WTC11 (cell line): ENCODE measurements around the gene AVEN.

Source experiments
- SMAD4 ChIP-seq: sonication (generic); formaldehyde crosslinking; IDR thresholded peaks from 2 replicates; pipeline ENCODE4 v1.8.0; 2022; ENCODE audit warnings: mild to moderate bottlenecking, missing genetic modification reagents
- TF ChIP-seq, protein P1 (sequence below): sonication (generic); formaldehyde crosslinking; IDR thresholded peaks from 2 replicates; pipeline ENCODE4 v1.8.1; 2023; ENCODE audit warnings: mild to moderate bottlenecking, missing genetic modification reagents, moderate library complexity

DNA sequence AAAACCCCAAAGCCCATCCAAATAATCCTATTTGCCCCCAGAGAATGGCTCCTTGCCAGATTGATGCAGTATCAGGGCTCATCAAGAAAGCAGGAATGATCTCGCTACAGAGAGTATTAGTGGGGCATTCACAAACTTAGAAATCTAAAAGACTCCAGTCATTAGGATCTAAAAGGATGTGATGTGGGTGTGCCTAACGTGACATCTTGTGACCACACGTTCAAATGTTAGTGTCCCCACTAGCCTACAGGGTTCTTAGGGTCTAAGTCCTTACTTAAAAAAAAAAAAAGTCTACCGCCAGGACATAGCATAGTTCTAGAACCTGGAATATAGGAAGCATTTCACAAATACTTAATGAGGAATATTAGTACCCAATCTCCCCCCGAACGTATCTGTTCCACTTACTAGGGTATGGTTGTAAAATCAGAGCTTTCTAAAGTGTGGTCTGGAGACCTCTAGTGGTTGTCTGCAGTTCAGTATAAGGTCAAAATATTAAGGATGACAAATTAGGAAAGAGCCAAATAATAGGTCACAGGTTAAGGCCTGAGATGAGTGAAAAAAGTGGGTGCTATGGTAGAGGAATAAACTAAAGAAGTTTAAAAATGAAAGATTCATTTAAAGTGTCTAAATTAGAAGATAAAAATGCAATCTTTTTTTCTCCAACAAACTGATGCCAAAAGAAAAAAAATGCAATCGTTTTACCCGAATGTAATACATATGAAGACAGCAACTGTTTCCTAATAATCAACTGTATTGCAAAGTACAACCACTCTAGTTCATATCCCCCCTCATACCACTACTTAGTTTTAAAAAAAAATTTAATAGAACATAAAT, 75.0 kb downstream of the AVEN start:
- TF ChIP-seq, protein P1, sequence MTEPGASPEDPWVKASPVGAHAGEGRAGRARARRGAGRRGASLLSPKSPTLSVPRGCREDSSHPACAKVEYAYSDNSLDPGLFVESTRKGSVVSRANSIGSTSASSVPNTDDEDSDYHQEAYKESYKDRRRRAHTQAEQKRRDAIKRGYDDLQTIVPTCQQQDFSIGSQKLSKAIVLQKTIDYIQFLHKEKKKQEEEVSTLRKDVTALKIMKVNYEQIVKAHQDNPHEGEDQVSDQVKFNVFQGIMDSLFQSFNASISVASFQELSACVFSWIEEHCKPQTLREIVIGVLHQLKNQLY (CRISPR knock-in tag): no peak
- no peak for TF ChIP-seq SMAD4 (CRISPR knock-in tag)
